Fibroblast of skin of left quadriceps (primary cell): ENCODE data around the gene VCP.

Experiments
- DNase-seq, 2 experiments: peaks; one replicate each; pipeline ENCODE4 v3.0.0-alpha.2; 2013; ENCODE audit warnings: low read depth in 2 of 2

VCP gene

GRCh38 chr9:35014517-35014916, 57.9 kb downstream of the VCP start:
- no peak for DNase-seq

- DNase-seq: no peak
Measured at GRCh38 chr9:35010351-35010958, 62.0 kb downstream of the VCP start.
